Gastroesophageal sphincter (tissue), 4 donors: ENCODE results near the gene UGT1A10. TPM values are rescaled to one million over a fixed set of nuclear protein-coding genes. Genes with fewer than 3 reads are reported as not detected.

Experiments used
- ATAC-seq: fragments of 150-250 bp; one replicate; pipeline ENCODE4 v1.9.1; 2016; ENCODE audit warnings: mild to moderate bottlenecking, moderate library complexity
- H3K27ac ChIP-seq, 4 donors: fragments of 200-600 bp; sonication (generic) in 3 of 4; 1 replicate in 3 of 4; 2 replicates in 1 of 4; pipeline ENCODE4 v1.5.1; 2016 to 2019
- H3K27me3 ChIP-seq: fragments of 200-600 bp; sonication (generic); one replicate; pipeline ENCODE4 v1.5.1; 2019
- H3K36me3 ChIP-seq, 2 donors: fragments of 200-600 bp; sonication (generic); one replicate each; pipeline ENCODE4 v1.5.1; 2019; ENCODE audit warnings: control low read depth in 1 of 2
- H3K4me1 ChIP-seq, 3 donors: fragments of 200-600 bp; sonication (generic); 1 replicate in 2 of 3; 2 replicates in 1 of 3; pipeline ENCODE4 v1.5.1; 2016 to 2019; ENCODE audit warnings: control low read depth in 2 of 3
- H3K4me3 ChIP-seq, 2 donors: fragments of 200-600 bp; sonication (generic); one replicate each; pipeline ENCODE4 v1.5.1; 2019; ENCODE audit warnings: mild to moderate bottlenecking in 1 of 2, moderate library complexity in 1 of 2
- H3K9me3 ChIP-seq, 3 donors: fragments of 200-600 bp; sonication (generic); one replicate each; pipeline ENCODE4 v1.5.1; 2017 to 2019; ENCODE audit warnings: control low read depth in 2 of 3
- EP300 ChIP-seq: sonication (generic); formaldehyde crosslinking; IDR thresholded peaks from one replicate; pipeline ENCODE4 v1.6.1; 2017; ENCODE audit warnings: antibody characterized with exemption, mild to moderate bottlenecking
- POLR2A ChIP-seq, 2 donors: fragments of 450-650 bp; IDR thresholded peaks; one replicate each; pipeline ENCODE4 v1.6.1; 2017; ENCODE audit warnings: antibody characterized with exemption in 2 of 2, mild to moderate bottlenecking in 2 of 2, moderate library complexity in 1 of 2
- POLR2AphosphoS5 ChIP-seq: sonication (generic); formaldehyde crosslinking; IDR thresholded peaks from one replicate; pipeline ENCODE4 v1.6.1; 2017; ENCODE audit warnings: antibody characterized with exemption
- WGBS, 2 donors: methylation state at CpG; one replicate each; pipeline ENCODE4 v1.1.5; 2018; ENCODE audit warnings: low coverage in 1 of 2; 5-methylcytosine and 5-hydroxymethylcytosine counted together
- total RNA-seq, 4 donors: library from RNA; depleted of rRNA; stranded (reverse); fragments of >200 nt; gene quantifications; one replicate each; pipeline ENCODE4 v1.1.0, GENCODE V29; 2016
- TF ChIP-seq, protein P1 (sequence below), 4 experiments: fragments of 200-600 bp in 2 of 4; fragments of 450-650 bp in 2 of 4; sonication (generic) in 1 of 4; IDR thresholded peaks; one replicate each; pipeline ENCODE4 v1.5.1; 2017 to 2019; ENCODE audit warnings: antibody characterized with exemption in 4 of 4, mild to moderate bottlenecking in 2 of 4, moderate library complexity in 2 of 4

The UGT1A10 gene
- total RNA-seq, 4 donors from 2014 or later = 0.16 to 1.0 TPM; not detected in 2

DNA sequence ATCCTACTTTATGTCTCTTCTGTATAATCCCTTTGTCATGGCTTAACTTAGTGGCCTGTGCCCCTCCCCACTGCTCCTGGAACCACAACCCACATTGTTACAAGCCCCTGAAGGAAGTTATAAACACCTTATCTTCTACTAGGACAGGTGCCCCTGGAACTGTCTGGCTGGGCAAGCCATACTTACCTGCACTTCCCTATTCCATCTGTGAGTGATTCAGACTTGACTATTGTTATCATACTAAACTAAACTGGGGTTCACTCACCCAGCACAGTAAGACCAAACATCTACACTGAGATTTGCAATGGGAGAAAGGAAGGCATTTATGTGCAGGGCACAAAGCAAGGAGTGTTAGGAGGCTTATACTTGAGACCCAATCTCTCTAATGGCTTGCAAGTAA lies 52.8 kb downstream of the UGT1A10 start:
- H3K36me3 ChIP-seq = no peaks in the 10 kb centered on the region

DNA sequence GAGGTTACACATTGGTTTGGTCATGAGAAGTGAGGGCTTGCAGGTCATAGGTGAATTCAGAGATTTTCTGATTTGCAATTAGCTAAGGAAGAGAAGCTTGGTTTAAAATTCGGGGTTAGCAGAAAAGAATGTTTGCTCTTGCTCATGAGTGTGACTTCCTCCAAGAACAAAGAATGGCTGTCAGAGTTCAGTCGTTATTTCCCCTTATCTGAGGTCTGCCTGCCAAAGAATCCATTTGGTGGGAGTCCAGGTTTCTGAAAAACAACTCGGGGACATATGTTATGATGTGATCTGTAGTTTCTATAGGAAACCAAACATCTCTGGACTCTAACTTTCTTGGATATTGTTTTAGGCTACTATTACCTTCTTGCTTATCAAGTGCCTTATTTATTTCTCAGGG lies 53.3 kb downstream of the UGT1A10 start:
- WGBS, 2 donors = 6 to 23% methylated on average over 3 of the region's 3 CpGs
- Histone ChIP-seq H3K36me3 (no peaks in the 10 kb centered on the region), H3K4me1 (no peaks in the 10 kb centered on the region), H3K9me3 (no peaks in the 10 kb centered on the region), H3K4me3 (no peak overlapping the region), H3K27ac (no peak overlapping the region), H3K27me3 (peaks cover 6% of the 10 kb centered on the region)
- TF ChIP-seq POLR2AphosphoS5 (no peak), EP300 (no peak), POLR2A (IDR thresholded peaks at IDR 0.05) (no peak)
- TF ChIP-seq, protein P1, sequence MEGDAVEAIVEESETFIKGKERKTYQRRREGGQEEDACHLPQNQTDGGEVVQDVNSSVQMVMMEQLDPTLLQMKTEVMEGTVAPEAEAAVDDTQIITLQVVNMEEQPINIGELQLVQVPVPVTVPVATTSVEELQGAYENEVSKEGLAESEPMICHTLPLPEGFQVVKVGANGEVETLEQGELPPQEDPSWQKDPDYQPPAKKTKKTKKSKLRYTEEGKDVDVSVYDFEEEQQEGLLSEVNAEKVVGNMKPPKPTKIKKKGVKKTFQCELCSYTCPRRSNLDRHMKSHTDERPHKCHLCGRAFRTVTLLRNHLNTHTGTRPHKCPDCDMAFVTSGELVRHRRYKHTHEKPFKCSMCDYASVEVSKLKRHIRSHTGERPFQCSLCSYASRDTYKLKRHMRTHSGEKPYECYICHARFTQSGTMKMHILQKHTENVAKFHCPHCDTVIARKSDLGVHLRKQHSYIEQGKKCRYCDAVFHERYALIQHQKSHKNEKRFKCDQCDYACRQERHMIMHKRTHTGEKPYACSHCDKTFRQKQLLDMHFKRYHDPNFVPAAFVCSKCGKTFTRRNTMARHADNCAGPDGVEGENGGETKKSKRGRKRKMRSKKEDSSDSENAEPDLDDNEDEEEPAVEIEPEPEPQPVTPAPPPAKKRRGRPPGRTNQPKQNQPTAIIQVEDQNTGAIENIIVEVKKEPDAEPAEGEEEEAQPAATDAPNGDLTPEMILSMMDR (IDR thresholded peaks at IDR 0.05) = no peak
- no peak for ATAC-seq

More for the DNA sequence above, 52.8 kb downstream of the UGT1A10 start:
- Histone ChIP-seq H3K9me3 (no peaks in the 10 kb centered on the region), H3K27ac (no peak overlapping the region), H3K4me3 (no peak overlapping the region), H3K27me3 (peaks cover 6% of the 10 kb centered on the region), H3K4me1 (no peaks in the 10 kb centered on the region)
- TF ChIP-seq, protein P1 (IDR thresholded peaks at IDR 0.05) = no peak
- no peak for TF ChIP-seq EP300
- TF ChIP-seq POLR2AphosphoS5 = no peak
- no peak for TF ChIP-seq POLR2A (IDR thresholded peaks at IDR 0.05)
- ATAC-seq = no peak

DNA sequence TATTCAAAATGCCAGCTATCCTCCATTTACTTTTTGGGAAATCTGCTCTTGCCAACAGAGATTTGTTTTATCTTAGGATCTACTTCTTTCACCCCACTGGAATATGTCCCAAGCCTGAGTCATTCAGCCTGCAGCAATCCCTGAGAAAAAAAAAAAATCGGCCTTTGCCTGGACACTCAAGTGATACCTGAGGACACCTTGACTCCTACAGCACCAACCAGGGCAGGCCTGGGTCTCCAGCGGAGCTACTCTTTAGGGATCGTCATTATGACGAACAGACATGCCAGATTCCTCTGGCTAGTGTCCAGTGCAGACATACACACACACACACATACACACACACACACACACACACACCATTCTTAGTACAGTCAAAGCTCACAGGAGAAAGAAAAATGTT lies 54.2 kb downstream of the UGT1A10 start:
- 50 to 66% methylated on average over 2 to 4 of the region's 4 CpGs for WGBS, 2 donors
- ATAC-seq = no peak

DNA sequence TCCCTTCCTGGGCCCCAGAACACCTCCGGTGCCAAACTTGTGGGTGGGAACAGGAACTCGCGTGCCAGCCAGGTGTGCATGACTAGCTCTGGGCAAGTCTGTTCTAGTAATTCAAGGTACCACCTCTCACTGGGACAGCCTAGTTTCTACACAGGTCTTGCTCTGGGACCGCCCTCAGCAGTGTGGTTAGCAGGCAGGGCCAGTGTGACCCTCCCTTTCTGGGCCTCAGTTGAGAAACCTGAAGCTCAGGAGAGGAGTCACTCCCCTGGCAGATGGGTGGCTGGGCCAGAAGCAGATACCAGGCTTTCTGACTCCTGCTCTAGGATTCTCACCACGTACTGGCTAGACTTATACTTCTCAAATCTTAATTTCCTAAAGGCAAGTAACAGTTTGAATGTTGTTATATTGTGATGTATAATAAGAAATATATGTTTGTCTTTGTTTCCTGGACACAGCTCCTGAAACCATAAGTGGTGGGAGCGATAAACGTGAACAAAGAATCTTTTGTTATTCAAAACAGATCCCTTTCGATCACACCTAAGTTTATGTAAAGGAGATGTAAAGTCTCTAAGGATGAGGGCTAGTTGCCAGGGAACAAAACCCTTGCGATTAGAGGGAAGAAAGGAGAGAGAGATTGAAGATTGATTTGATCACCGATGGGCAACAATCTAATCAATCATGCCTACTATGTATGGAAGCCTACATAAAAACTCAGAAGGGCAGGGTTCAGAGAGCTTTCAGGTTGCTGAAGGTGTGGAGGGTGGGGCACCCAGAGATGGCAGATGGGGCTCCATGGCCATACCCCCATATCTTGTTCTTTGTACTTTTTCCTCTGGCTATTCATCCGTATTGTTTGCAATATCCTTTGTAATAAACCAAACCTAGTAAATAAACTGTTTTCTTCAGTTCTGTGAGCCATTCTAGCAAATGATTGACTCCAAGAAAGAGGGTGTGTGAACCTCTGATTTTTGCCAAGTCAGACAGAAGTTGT lies 55.5 kb downstream of the UGT1A10 start:
- 86 to 89% methylated on average over 4 to 8 of the region's 11 CpGs for WGBS, 2 donors

More for the DNA sequence above, 54.2 kb downstream of the UGT1A10 start:
- Histone ChIP-seq H3K4me1 (no peaks in the 10 kb centered on the region), H3K9me3 (no peaks in the 10 kb centered on the region), H3K4me3 (no peak overlapping the region), H3K36me3 (no peaks in the 10 kb centered on the region), H3K27ac (no peak overlapping the region), H3K27me3 (peaks cover 6% of the 10 kb centered on the region)
- TF ChIP-seq EP300 (no peak), POLR2A (IDR thresholded peaks at IDR 0.05) (no peak), POLR2AphosphoS5 (no peak)
- TF ChIP-seq, protein P1 (IDR thresholded peaks at IDR 0.05) = no peak

More for the DNA sequence above, 55.5 kb downstream of the UGT1A10 start:
- Histone ChIP-seq H3K27me3 (peaks cover 6% of the 10 kb centered on the region), H3K9me3 (no peaks in the 10 kb centered on the region), H3K27ac (no peak overlapping the region), H3K4me3 (no peak overlapping the region), H3K4me1 (no peaks in the 10 kb centered on the region), H3K36me3 (no peaks in the 10 kb centered on the region)
- TF ChIP-seq POLR2AphosphoS5 = no peak
- TF ChIP-seq EP300 = no peak
- no peak for TF ChIP-seq POLR2A (IDR thresholded peaks at IDR 0.05)
- TF ChIP-seq, protein P1 (IDR thresholded peaks at IDR 0.05) = no peak
- ATAC-seq = no peak
